Measurements from ENCODE around the gene HRC. TPM values are rescaled to one million over a fixed set of nuclear protein-coding genes. Genes with fewer than 3 reads are reported as not detected.

Gene HRC
- polyA plus RNA-seq, 1 of the 3 experiments (the other 2 are of a cell fraction), result not detected

- no peaks in the 10 kb centered on the region for H3K9me2 ChIP-seq
- H4K20me1 ChIP-seq (ENCODE audit: insufficient read depth), result no peaks in the 10 kb centered on the region
- H3K4me3 ChIP-seq (ENCODE audit: low read depth in 2 of 2, low read length in 1 of 2), result no peak overlapping the region
- no peak for DNase-seq
- no peak overlapping the region for H3K9ac ChIP-seq
- H3K4me1 ChIP-seq (ENCODE audit: control insufficient read depth in 1 of 2, insufficient read depth in 2 of 2, low read depth in 1 of 2, low read length in 1 of 2), result peaks cover 0 to 17% of the 10 kb centered on the region in 2 experiments; a peak in 1 of 4 replicates
- no peaks in the 10 kb centered on the region for H3K9me3 ChIP-seq
- TF ChIP-seq EZH2phosphoT487 (IDR thresholded peaks at IDR 0.05; ENCODE audit: borderline replicate concordance, low read depth), result no peak
- TF ChIP-seq RFX5 (IDR thresholded peaks at IDR 0.05; ENCODE audit: low read length), result no peak
- no peak for TF ChIP-seq RAD21 (IDR thresholded peaks at IDR 0.05; ENCODE audit: low read length)
- no peak for TF ChIP-seq CTCF (IDR thresholded peaks at IDR 0.05)
- TF ChIP-seq TAF1 (IDR thresholded peaks at IDR 0.05; ENCODE audit: borderline replicate concordance, low read depth, low read length), result no peak
- no peak for TF ChIP-seq USF2 (IDR thresholded peaks at IDR 0.05; ENCODE audit: borderline replicate concordance, low read depth, low read length)
- TF ChIP-seq RCOR1 (IDR thresholded peaks at IDR 0.05; ENCODE audit: low read length), result no peak
- TF ChIP-seq GATA2 (CRISPR knock-in tag; IDR thresholded peaks at IDR 0.05), result no peak
- no peak for TF ChIP-seq FOSL2 (IDR thresholded peaks at IDR 0.05; ENCODE audit: borderline replicate concordance, low read depth)
- no peak for TF ChIP-seq REST (IDR thresholded peaks at IDR 0.05; ENCODE audit: low read depth, low read length)
- no peak for TF ChIP-seq USF1 (IDR thresholded peaks at IDR 0.05; ENCODE audit: borderline replicate concordance, low read depth)
- no peak for TF ChIP-seq EP300 (IDR thresholded peaks at IDR 0.05; ENCODE audit: borderline replicate concordance in 1 of 2, low read depth in 1 of 2, low read length in 1 of 2)
- TF ChIP-seq GABPA (IDR thresholded peaks at IDR 0.05; ENCODE audit: low read depth), result no peak
- H3K4me2 ChIP-seq, result no peak overlapping the region
- 42% methylated on average over 5 of the region's 10 CpGs for WGBS (ENCODE audit: low lambda C conversion rate)
- H3K36me3 ChIP-seq (replicated peaks in 1 of 2; ENCODE audit: control insufficient read depth in 1 of 2, insufficient read depth in 2 of 2, low read length in 1 of 2), result no peaks in the 10 kb centered on the region
- no peak overlapping the region for H3K27ac ChIP-seq (ENCODE audit: low read depth in 2 of 2, low read length in 1 of 2)
- ChIA-PET CTCF (interaction anchor here (0.8 to 11.1 kb wide), 3 partner anchors 45 to 54 kb away, joined by 3 to 87 read pairs (median 6); no protein-coding TSS in a partner anchor), POLR2A (no interaction called here)
- no peaks in the 10 kb centered on the region for H3K27me3 ChIP-seq (ENCODE audit: insufficient read depth)
- peaks cover 12% of the 10 kb centered on the region for H3F3A ChIP-seq (replicated peaks; ENCODE audit: insufficient read depth)
- no peak overlapping the region for H2AFZ ChIP-seq (ENCODE audit: low read depth)
- H3K79me2 ChIP-seq (ENCODE audit: insufficient read depth), result no peaks in the 10 kb centered on the region
These were observed 3.1 kb downstream of the HRC start for GRCh38 chr19:49152119-49152550.
